ENCODE data around the gene POLE. TPM values are rescaled to one million over a fixed set of nuclear protein-coding genes. Genes with fewer than 3 reads are reported as not detected.

Gene POLE
- total and polyA plus RNA-seq, 7 experiments from 2014 or later = 3.6 to 138 (median 60.8) TPM

DNA sequence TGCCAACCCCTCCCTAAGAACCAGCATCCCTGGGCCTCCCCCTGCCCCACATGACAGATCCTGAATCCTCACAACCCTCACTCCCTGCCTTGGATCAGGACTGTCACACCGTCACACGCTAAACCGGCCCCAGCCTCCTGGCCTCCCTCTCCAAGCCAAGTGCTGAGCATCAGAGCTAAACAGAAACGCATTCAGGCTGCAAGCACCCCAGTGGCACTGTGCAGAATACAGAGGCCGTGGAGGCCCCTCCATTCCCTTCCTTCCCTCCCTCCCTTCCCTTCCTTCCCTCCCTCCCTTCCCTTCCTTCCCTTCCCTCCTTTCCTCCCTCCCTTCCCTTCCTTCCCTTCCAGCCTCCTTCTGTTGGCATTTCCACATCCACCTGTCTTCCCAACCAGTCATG, 12.6 kb downstream of the POLE start:
- no peaks in the 10 kb centered on the region for H3K27me3 ChIP-seq (ENCODE audit: control insufficient read depth in 2 of 2, insufficient read depth in 2 of 2, low read length in 2 of 2)
- no peak for ATAC-seq
- DNase-seq = no peak
- no peak overlapping the region for H3K27ac ChIP-seq (ENCODE audit: low read depth, low read length)
- ChIA-PET POLR2A (no interaction called here), CTCF (no interaction called here)
- peaks cover 0 to 5% (median 4%) of the 10 kb centered on the region in 7 donors for H3K4me1 Mint-ChIP-seq
- H3K36me3 Mint-ChIP-seq = peaks cover 14 to 48% (median 35%) of the 10 kb centered on the region in 5 donors
- intact Hi-C loops (cut with micrococcal nuclease) = no loop called here
- no peaks in the 10 kb centered on the region for H3K9me3 Mint-ChIP-seq
- peaks cover 9 to 74% (median 9%) of the 10 kb centered on the region in 3 experiments for H3K36me3 ChIP-seq (ENCODE audit: control insufficient read depth in 2 of 3, insufficient read depth in 3 of 3, low read length in 3 of 3)
- H3K9me3 ChIP-seq (ENCODE audit: control insufficient read depth in 2 of 3, low read length in 3 of 3) = no peaks in the 10 kb centered on the region
- no peaks in the 10 kb centered on the region for H3K4me1 ChIP-seq (ENCODE audit: control insufficient read depth in 2 of 2, insufficient read depth in 2 of 2, low read length in 2 of 2)
- no peak overlapping the region for H3K4me3 Mint-ChIP-seq
- H3K27ac Mint-ChIP-seq = no peak overlapping the region
- no peaks in the 10 kb centered on the region for H3K27me3 Mint-ChIP-seq
- H3K4me3 ChIP-seq (ENCODE audit: low read length) = no peak overlapping the region

DNA sequence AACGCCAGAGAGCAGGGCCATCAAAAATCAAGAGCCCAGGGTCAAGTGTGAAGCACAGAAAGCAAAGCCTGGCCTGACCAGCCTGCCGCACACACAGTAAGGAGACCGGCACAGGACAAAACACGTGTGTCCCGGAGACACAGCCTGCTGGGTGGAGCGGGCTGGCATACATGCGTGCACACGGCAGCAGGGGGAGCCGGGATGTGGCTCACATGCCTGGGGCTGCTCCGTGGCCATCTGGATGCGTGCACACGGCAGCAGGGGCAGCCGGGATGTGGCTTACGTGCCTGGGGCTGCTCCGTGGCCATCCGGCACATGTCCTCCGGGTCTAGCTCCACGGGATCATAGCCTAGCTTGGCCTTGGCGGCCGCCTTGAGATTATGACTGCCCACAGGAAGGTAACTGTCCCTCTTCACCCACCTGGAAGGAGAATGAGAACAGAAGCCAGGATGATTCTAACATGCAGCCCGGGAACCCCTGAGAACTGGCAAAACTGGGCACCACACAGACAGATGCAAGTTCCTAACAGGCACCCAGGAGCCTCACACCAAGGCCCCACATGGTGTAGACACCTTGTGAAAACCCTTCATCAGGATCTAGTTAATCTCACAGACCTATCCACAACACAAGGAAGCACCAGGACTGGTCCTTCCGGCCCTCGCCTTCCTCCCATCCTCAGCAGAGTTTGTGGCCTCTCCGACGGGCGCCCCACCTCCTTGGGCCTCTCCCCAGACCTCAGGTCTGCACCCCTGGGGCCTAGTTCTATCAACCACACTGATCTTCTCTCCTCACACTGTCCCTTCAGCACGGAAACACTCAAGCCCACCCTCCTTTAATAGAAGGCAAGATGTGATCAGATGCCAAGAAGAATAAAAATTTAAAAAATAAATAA, 13.6 kb downstream of the POLE start:
- H3K27me3 ChIP-seq (ENCODE audit: control insufficient read depth in 2 of 2, insufficient read depth in 2 of 2, low read length in 2 of 2) = no peaks in the 10 kb centered on the region
- DNase-seq (no peak), ATAC-seq (no peak)
- peaks cover 14 to 43% (median 29%) of the 10 kb centered on the region in 5 donors for H3K36me3 Mint-ChIP-seq
- POLR2A ChIA-PET = interaction anchor here (0.7 kb wide), 1 partner anchor 19 kb away, joined by 3 read pairs; no protein-coding TSS in a partner anchor
- H3K36me3 ChIP-seq (ENCODE audit: control insufficient read depth in 2 of 3, insufficient read depth in 3 of 3, low read length in 3 of 3) = peaks cover 9 to 71% (median 11%) of the 10 kb centered on the region in 3 experiments
- H3K27me3 Mint-ChIP-seq = no peaks in the 10 kb centered on the region
- intact Hi-C loops (cut with micrococcal nuclease) = no loop called here
- no peaks in the 10 kb centered on the region for H3K9me3 ChIP-seq (ENCODE audit: control insufficient read depth in 2 of 3, low read length in 3 of 3)
- CTCF ChIA-PET = no interaction called here
- no peak overlapping the region for H3K27ac ChIP-seq (ENCODE audit: low read depth, low read length)
- peaks cover 0 to 5% (median 4%) of the 10 kb centered on the region in 7 donors for H3K4me1 Mint-ChIP-seq
- H3K4me1 ChIP-seq (ENCODE audit: control insufficient read depth in 2 of 2, insufficient read depth in 2 of 2, low read length in 2 of 2) = no peaks in the 10 kb centered on the region
- no peaks in the 10 kb centered on the region for H3K9me3 Mint-ChIP-seq
- H3K4me3 ChIP-seq (ENCODE audit: low read length) = no peak overlapping the region
- no peak overlapping the region for H3K4me3 Mint-ChIP-seq
- no peak overlapping the region for H3K27ac Mint-ChIP-seq

DNA sequence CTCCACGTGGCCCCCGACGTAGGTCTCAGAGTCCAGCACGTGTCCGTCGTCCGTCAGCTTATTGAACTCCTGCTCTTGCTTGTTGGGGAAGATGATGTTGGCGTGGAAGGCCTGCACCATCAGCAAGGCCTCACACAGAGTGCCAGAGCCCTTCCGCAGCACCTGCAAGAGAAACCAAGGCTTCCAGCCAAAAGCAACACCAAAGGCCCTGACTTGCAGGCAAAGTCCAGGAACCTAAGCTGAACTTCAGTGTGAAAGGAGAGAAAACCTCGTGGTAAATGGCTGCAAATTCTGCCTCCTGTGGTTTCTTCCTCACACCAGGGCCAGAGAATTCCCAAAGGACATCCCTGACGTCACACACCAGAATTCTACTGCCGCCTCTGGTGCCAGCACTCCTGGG, 14.5 kb downstream of the POLE start:
- Histone ChIP-seq H3K36me3 (ENCODE audit: control insufficient read depth in 2 of 3, insufficient read depth in 3 of 3, low read length in 3 of 3) (peaks cover 9 to 73% (median 11%) of the 10 kb centered on the region in 3 experiments), H3K27me3 (ENCODE audit: control insufficient read depth in 2 of 2, insufficient read depth in 2 of 2, low read length in 2 of 2) (no peaks in the 10 kb centered on the region), H3K4me1 (ENCODE audit: control insufficient read depth in 2 of 2, insufficient read depth in 2 of 2, low read length in 2 of 2) (no peaks in the 10 kb centered on the region), H3K27ac (ENCODE audit: low read depth, low read length) (no peak overlapping the region), H3K4me3 (ENCODE audit: low read length) (no peak overlapping the region), H3K9me3 (ENCODE audit: control insufficient read depth in 2 of 3, low read length in 3 of 3) (no peaks in the 10 kb centered on the region)
- intact Hi-C loops (cut with micrococcal nuclease) = no loop called here
- no peak overlapping the region for H3K27ac Mint-ChIP-seq
- ChIA-PET CTCF (no interaction called here), POLR2A (interaction anchor here (0.7 kb wide), 1 partner anchor 18 kb away, joined by 3 read pairs; no protein-coding TSS in a partner anchor)
- no peak for DNase-seq
- no peaks in the 10 kb centered on the region for H3K27me3 Mint-ChIP-seq
- no peaks in the 10 kb centered on the region for H3K9me3 Mint-ChIP-seq
- H3K36me3 Mint-ChIP-seq = peaks cover 14 to 44% (median 28%) of the 10 kb centered on the region in 5 donors
- no peak overlapping the region for H3K4me3 Mint-ChIP-seq
- peaks cover 0 to 5% (median 4%) of the 10 kb centered on the region in 7 donors for H3K4me1 Mint-ChIP-seq
- ATAC-seq = no peak

DNA sequence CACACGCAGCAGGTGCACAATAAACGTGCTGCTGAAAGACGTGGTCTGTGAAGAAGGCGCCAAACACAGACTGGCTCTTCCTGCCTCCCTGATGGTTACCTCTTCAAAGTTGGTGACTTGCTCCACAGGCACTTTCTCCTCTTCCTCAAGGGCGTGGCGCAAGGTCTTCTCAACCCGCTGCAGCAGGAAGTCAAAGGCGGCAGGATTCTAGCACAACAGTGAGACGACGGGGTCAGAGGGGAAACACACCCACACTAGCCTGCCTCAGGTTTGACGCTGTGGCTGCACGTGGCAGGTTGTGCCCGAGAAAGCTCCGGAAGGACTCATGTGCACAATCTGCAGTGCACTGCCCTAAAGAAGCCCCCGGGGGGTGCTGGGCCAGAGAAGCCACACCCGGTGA, 15.0 kb downstream of the POLE start:
- ChIA-PET POLR2A (no interaction called here), CTCF (no interaction called here)
- Histone ChIP-seq H3K9me3 (ENCODE audit: control insufficient read depth in 2 of 3, low read length in 3 of 3) (no peaks in the 10 kb centered on the region), H3K4me1 (ENCODE audit: control insufficient read depth in 2 of 2, insufficient read depth in 2 of 2, low read length in 2 of 2) (no peaks in the 10 kb centered on the region), H3K4me3 (ENCODE audit: low read length) (no peak overlapping the region), H3K36me3 (ENCODE audit: control insufficient read depth in 2 of 3, insufficient read depth in 3 of 3, low read length in 3 of 3) (peaks cover 8 to 72% (median 9%) of the 10 kb centered on the region in 3 experiments), H3K27ac (ENCODE audit: low read depth, low read length) (no peak overlapping the region), H3K27me3 (ENCODE audit: control insufficient read depth in 2 of 2, insufficient read depth in 2 of 2, low read length in 2 of 2) (no peaks in the 10 kb centered on the region)
- no peaks in the 10 kb centered on the region for H3K27me3 Mint-ChIP-seq
- DNase-seq (no peak), ATAC-seq (no peak)
- peaks cover 17 to 49% (median 27%) of the 10 kb centered on the region in 5 donors for H3K36me3 Mint-ChIP-seq
- intact Hi-C loops (cut with micrococcal nuclease) = no loop called here
- peaks cover 0 to 5% (median 4%) of the 10 kb centered on the region in 7 donors for H3K4me1 Mint-ChIP-seq
- peak overlapping the region in 4 of 9 donors; percentile 21 to 81 (median 68) for H3K27ac Mint-ChIP-seq
- H3K4me3 Mint-ChIP-seq = no peak overlapping the region
- H3K9me3 Mint-ChIP-seq = peaks cover 0 to 2% (median 0%) of the 10 kb centered on the region in 11 donors

DNA sequence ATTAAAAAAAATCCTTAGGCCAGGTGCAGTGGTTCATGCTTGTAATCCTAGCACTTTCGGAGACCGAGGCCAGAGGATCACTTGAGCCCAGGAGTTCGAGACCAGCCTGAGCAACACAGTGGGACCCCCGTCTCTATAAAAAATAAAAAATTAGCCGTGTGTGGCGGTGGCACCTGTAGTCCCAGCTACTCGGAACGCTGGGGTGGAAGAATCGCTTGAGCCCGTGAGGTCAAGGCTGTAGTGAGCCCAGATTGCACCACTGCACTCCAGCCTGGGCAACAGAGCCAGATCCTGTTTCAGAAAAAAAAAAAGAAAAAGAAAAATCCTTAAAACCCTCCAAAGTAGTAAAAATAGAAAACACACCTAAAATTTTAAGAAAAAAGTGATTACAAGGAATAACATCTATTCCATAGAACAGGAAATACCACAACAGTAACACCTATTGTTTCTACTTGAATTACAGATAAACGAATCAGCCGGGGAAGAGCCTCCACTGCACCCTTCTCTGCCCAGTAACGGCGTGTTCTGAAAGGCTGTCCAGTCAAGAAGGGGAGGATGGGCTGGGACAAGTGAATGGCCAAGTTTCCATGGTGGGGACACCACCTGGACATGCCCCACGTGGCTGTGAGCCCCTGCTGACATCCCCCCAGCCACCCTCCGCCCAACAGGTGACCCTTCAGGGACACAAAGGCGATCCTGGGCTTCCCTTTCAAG, 17.8 kb downstream of the POLE start:
- H3K27me3 ChIP-seq (ENCODE audit: control insufficient read depth in 2 of 2, insufficient read depth in 2 of 2, low read length in 2 of 2) = no peaks in the 10 kb centered on the region
- H3K9me3 ChIP-seq (ENCODE audit: control insufficient read depth in 2 of 3, low read length in 3 of 3) = no peaks in the 10 kb centered on the region
- H3K4me3 ChIP-seq (ENCODE audit: low read length) = no peak overlapping the region
- Mint-ChIP-seq H3K4me3 (no peak overlapping the region), H3K27me3 (no peaks in the 10 kb centered on the region), H3K27ac (no peak overlapping the region), H3K36me3 (peaks cover 24 to 52% (median 29%) of the 10 kb centered on the region in 5 donors), H3K9me3 (peaks cover 0 to 2% (median 0%) of the 10 kb centered on the region in 11 donors), H3K4me1 (peaks cover 0 to 7% (median 5%) of the 10 kb centered on the region in 7 donors)
- DNase-seq (no peak), ATAC-seq (no peak)
- ChIA-PET POLR2A (no interaction called here), CTCF (no interaction called here)
- peaks cover 0 to 73% (median 6%) of the 10 kb centered on the region in 3 experiments for H3K36me3 ChIP-seq (ENCODE audit: control insufficient read depth in 2 of 3, insufficient read depth in 3 of 3, low read length in 3 of 3)
- H3K27ac ChIP-seq (ENCODE audit: low read depth, low read length) = no peak overlapping the region
- intact Hi-C loops (cut with micrococcal nuclease) = no loop called here
- H3K4me1 ChIP-seq (ENCODE audit: control insufficient read depth in 2 of 2, insufficient read depth in 2 of 2, low read length in 2 of 2) = no peaks in the 10 kb centered on the region

DNA sequence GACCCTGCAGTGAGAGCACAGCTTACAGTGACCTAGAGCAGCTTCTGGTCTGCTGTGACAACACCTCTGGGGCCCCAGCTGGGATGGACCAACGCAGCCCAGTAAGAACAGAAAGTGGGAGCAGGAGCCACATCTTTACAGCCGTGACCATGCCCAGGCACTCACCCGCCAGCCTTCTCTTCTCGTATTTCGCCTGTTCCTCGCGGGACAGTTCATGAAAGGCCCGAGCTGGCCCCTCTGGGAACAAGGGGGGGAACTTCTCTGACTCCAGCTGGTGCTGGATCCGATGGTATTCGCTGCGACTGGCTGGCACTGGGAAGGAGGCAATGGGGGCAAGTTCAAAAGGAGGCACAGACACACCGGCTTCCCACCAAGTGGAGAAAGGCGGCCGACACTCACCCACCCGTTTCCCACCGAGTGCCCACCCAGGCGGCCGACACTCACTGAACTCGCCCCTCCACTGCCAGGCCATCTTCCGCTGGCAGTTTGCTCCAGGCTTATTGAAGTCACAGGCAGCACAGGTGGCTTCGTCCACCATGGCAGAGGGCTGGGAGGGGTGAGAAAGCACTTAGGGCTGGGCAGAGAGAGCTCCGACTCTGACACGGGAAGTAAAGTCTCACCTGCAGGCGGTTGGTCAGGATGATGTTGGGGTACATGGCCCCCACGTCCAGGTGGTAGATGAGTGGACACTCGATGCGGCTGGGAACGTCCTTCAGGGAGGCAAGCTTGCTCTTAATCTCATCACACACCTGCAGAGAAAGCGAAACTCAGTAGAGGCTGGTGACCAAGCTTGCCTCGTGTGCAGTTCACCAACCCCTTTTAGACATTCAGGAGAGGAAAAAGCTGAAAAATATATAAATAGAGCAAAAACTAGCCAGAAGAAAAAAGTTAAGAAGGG, 18.7 kb downstream of the POLE start:
- no peaks in the 10 kb centered on the region for H3K27me3 ChIP-seq (ENCODE audit: control insufficient read depth in 2 of 2, insufficient read depth in 2 of 2, low read length in 2 of 2)
- CTCF ChIA-PET = no interaction called here
- no peaks in the 10 kb centered on the region for H3K9me3 ChIP-seq (ENCODE audit: control insufficient read depth in 2 of 3, low read length in 3 of 3)
- peaks cover 0 to 67% (median 6%) of the 10 kb centered on the region in 3 experiments for H3K36me3 ChIP-seq (ENCODE audit: control insufficient read depth in 2 of 3, insufficient read depth in 3 of 3, low read length in 3 of 3)
- no peak overlapping the region for H3K4me3 ChIP-seq (ENCODE audit: low read length)
- peaks cover 24 to 55% (median 34%) of the 10 kb centered on the region in 5 donors for H3K36me3 Mint-ChIP-seq
- H3K4me1 Mint-ChIP-seq = peaks cover 0 to 9% (median 5%) of the 10 kb centered on the region in 7 donors
- H3K4me3 Mint-ChIP-seq = no peak overlapping the region
- DNase-seq (no peak), ATAC-seq (no peak)
- H3K27ac ChIP-seq (ENCODE audit: low read depth, low read length) = no peak overlapping the region
- intact Hi-C loops (cut with micrococcal nuclease) = no loop called here
- H3K9me3 Mint-ChIP-seq = peaks cover 0 to 2% (median 0%) of the 10 kb centered on the region in 11 donors
- H3K4me1 ChIP-seq (ENCODE audit: control insufficient read depth in 2 of 2, insufficient read depth in 2 of 2, low read length in 2 of 2) = no peaks in the 10 kb centered on the region
- H3K27ac Mint-ChIP-seq = peak overlapping the region in 1 of 9 donors; percentile 59
- POLR2A ChIA-PET = no interaction called here
- H3K27me3 Mint-ChIP-seq = no peaks in the 10 kb centered on the region

All from naive thymus-derived CD4-positive, alpha-beta T cell (primary cell).